Endothelial cell (in vitro differentiated cells): ENCODE data around the gene LEKR1. TPM values are rescaled to one million over a fixed set of nuclear protein-coding genes. Genes with fewer than 3 reads are reported as not detected.
A peak's percentile ranks its signal among the peaks of the same experiment; 100 is the strongest.
"Not testable (repeated sequence)": the region's sequence is repeated elsewhere in the genome, so short reads cannot be mapped to it uniquely, and the experiment has no call there.

Experiments used
- DNase-seq: peaks from one replicate; pipeline ENCODE4 v3.0.0; 2021; ENCODE audit warnings: low spot score
- H3K27ac Mint-ChIP-seq: one replicate; pipeline ENCODE4 v1.8.0; 2021; ENCODE audit warnings: mixed read lengths, inconsistent platforms; ENCODE audit not compliant: unreplicated experiment
- H3K27me3 Mint-ChIP-seq: one replicate; pipeline ENCODE4 v1.8.0; 2021; ENCODE audit warnings: mild to moderate bottlenecking, moderate library complexity, mixed read lengths, inconsistent platforms; ENCODE audit not compliant: unreplicated experiment
- H3K36me3 Mint-ChIP-seq: one replicate; pipeline ENCODE4 v1.8.0; 2021; ENCODE audit warnings: mild to moderate bottlenecking, low read depth, mixed read lengths, inconsistent platforms; ENCODE audit not compliant: unreplicated experiment
- H3K4me1 Mint-ChIP-seq: one replicate; pipeline ENCODE4 v1.8.0; 2021; ENCODE audit warnings: mild to moderate bottlenecking, mixed read lengths, inconsistent platforms; ENCODE audit not compliant: unreplicated experiment
- H3K4me3 Mint-ChIP-seq: one replicate; pipeline ENCODE4 v1.8.0; 2021; ENCODE audit warnings: mild to moderate bottlenecking, mixed read lengths, inconsistent platforms; ENCODE audit not compliant: unreplicated experiment
- H3K9me3 Mint-ChIP-seq: one replicate; pipeline ENCODE4 v1.8.0; 2021; ENCODE audit warnings: mixed read lengths, inconsistent platforms; ENCODE audit not compliant: unreplicated experiment
- CTCF ChIP-seq: fragments of 200-600 bp; sonication (generic); IDR thresholded peaks from one replicate; pipeline ENCODE4 v1.5.0; 2021; ENCODE audit warnings: antibody characterized with exemption; ENCODE audit not compliant: unreplicated experiment
- total RNA-seq: library from RNA; stranded (reverse); fragmentation: NEBNext Ultra II Directional; extraction: Animal tissue kit (Norgen Biotek cat#: 25700); gene quantifications from one replicate; pipeline ENCODE4 v1.2.1, GENCODE V29; 2021; ENCODE audit not compliant: unreplicated experiment

Gene LEKR1
- total RNA-seq, 1 donor from 2014 or later = 0.18 TPM

- H3K36me3 Mint-ChIP-seq = no peaks in the 10 kb centered on the region
- TF ChIP-seq CTCF = no peak
Observed at GRCh38 chr3:156867920-156868319, 41.8 kb downstream of the LEKR1 start.

GRCh38 chr3:156873906-156874305, 47.8 kb downstream of the LEKR1 start:
- H3K27ac Mint-ChIP-seq = no peak overlapping the region
- no peak for TF ChIP-seq CTCF
- no peaks in the 10 kb centered on the region for H3K27me3 Mint-ChIP-seq
- H3K36me3 Mint-ChIP-seq = peaks cover 5% of the 10 kb centered on the region
- H3K4me1 Mint-ChIP-seq = no peaks in the 10 kb centered on the region
- no peak for DNase-seq
- H3K9me3 Mint-ChIP-seq = peaks cover 8% of the 10 kb centered on the region
- no peak overlapping the region for H3K4me3 Mint-ChIP-seq

More at GRCh38 chr3:156867920-156868319, 41.8 kb downstream of the LEKR1 start:
- no peaks in the 10 kb centered on the region for H3K27me3 Mint-ChIP-seq
- H3K27ac Mint-ChIP-seq = no peak overlapping the region
- no peaks in the 10 kb centered on the region for H3K4me1 Mint-ChIP-seq
- H3K4me3 Mint-ChIP-seq = no peak overlapping the region
- H3K9me3 Mint-ChIP-seq = no peaks in the 10 kb centered on the region
- no peak for DNase-seq

GRCh38 chr3:156879491-156879890, 53.3 kb downstream of the LEKR1 start:
- not testable (repeated sequence) for H3K36me3 Mint-ChIP-seq, H3K27ac Mint-ChIP-seq, H3K4me1 Mint-ChIP-seq, DNase-seq, H3K27me3 Mint-ChIP-seq, H3K9me3 Mint-ChIP-seq
- peak overlapping the region; percentile 28 for H3K4me3 Mint-ChIP-seq

GRCh38 chr3:156885761-156886160, 59.6 kb downstream of the LEKR1 start:
- Mint-ChIP-seq H3K27ac (no peak overlapping the region), H3K36me3 (no peaks in the 10 kb centered on the region), H3K27me3 (no peaks in the 10 kb centered on the region), H3K4me3 (no peak overlapping the region), H3K9me3 (no peaks in the 10 kb centered on the region), H3K4me1 (no peaks in the 10 kb centered on the region)
- TF ChIP-seq CTCF = no peak
- no peak for DNase-seq

- H3K4me1 Mint-ChIP-seq = no peaks in the 10 kb centered on the region
- DNase-seq = no peak
- H3K27ac Mint-ChIP-seq = no peak overlapping the region
- TF ChIP-seq CTCF = no peak
- no peaks in the 10 kb centered on the region for H3K9me3 Mint-ChIP-seq
- no peaks in the 10 kb centered on the region for H3K36me3 Mint-ChIP-seq
- H3K27me3 Mint-ChIP-seq = no peaks in the 10 kb centered on the region
- no peak overlapping the region for H3K4me3 Mint-ChIP-seq
Observed at GRCh38 chr3:156888176-156888575, 62.0 kb downstream of the LEKR1 start.

- TF ChIP-seq CTCF = no peak
- Mint-ChIP-seq H3K36me3 (no peaks in the 10 kb centered on the region), H3K4me3 (no peak overlapping the region), H3K27me3 (no peaks in the 10 kb centered on the region), H3K27ac (no peak overlapping the region), H3K9me3 (no peaks in the 10 kb centered on the region), H3K4me1 (no peaks in the 10 kb centered on the region)
- DNase-seq = no peak
Observed at GRCh38 chr3:156888576-156888975, 62.4 kb downstream of the LEKR1 start.
